Neural cell (in vitro differentiated cells): ENCODE data around the gene PHF2.

Source experiments
- CTCF ChIP-seq: fragments of 450-650 bp; IDR thresholded peaks from 2 replicates; pipeline ENCODE4 v1.5.1; 2014; ENCODE audit warnings: antibody characterized with exemption, mild to moderate bottlenecking, moderate library complexity; ENCODE audit not compliant: poor library complexity, severe bottlenecking
- EZH2 ChIP-seq: fragments of 200-600, 300-800 bp; shearing (Covaris generic), sonication (generic); IDR thresholded peaks from 2 replicates; pipeline ENCODE4 v1.6.1; 2014; ENCODE audit warnings: antibody characterized with exemption, low read length, borderline replicate concordance, mild to moderate bottlenecking; ENCODE audit not compliant: insufficient read depth, poor library complexity, severe bottlenecking
- POLR2AphosphoS5 ChIP-seq: IDR thresholded peaks from 2 replicates; pipeline ENCODE4 v1.6.1; 2012
- TAF1 ChIP-seq: IDR thresholded peaks from 2 replicates; pipeline ENCODE4 v1.6.1; 2012; ENCODE audit warnings: low read depth

- TF ChIP-seq CTCF (no peak), POLR2AphosphoS5 (no peak), EZH2 (no peak), TAF1 (no peak)
Observed at GRCh38 chr9:93677641-93678136, 101.3 kb downstream of the PHF2 start.
